ENCODE measurements around the gene ZBP1.

The ZBP1 gene

DNA sequence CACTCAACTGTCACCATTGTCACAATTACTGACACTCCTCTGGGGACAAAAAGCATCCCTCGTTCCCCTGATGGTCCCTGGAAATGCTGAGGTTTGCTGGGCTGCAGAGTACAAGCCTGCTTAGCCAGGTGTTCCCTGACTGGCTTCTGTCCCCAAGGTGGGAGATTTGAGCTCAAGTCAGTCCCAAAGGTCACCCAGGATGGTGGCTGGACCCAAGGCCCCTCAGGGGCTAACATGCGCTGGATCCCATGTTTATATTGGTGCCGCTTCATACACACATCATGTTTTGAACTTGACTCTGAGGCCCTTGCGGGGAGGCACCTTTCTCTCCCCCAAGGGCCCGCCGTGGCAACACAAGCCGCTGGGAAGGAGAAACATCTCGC, 45.4 kb upstream of the ZBP1 start:
- Histone ChIP-seq H3K27ac (ENCODE audit: low read depth, low read length) (no peak overlapping the region), H3K36me3 (ENCODE audit: control insufficient read depth, low read length) (no peaks in the 10 kb centered on the region), H3K27me3 (ENCODE audit: control insufficient read depth, low read length) (no peaks in the 10 kb centered on the region), H3K4me1 (ENCODE audit: control insufficient read depth, low read length) (no peaks in the 10 kb centered on the region), H4K20me1 (ENCODE audit: control insufficient read depth, insufficient read depth, low read depth, low read length) (peaks cover 4% of the 10 kb centered on the region; the same call in 1 of the 2 replicates), H3K79me2 (ENCODE audit: control insufficient read depth, low read length) (peaks cover 3% of the 10 kb centered on the region), H3F3A (ENCODE audit: control insufficient read depth, insufficient read depth) (no peaks in the 10 kb centered on the region), H3K4me2 (ENCODE audit: low read length) (no peak overlapping the region), H3K4me3 (ENCODE audit: low read length) (no peak overlapping the region), H3K9me2 (replicated peaks; ENCODE audit: control insufficient read depth, low read length) (no peaks in the 10 kb centered on the region), H3K9me3 (ENCODE audit: control insufficient read depth, insufficient read depth, low read length) (no peaks in the 10 kb centered on the region)
- no peak for TF ChIP-seq EZH2phosphoT487 (IDR thresholded peaks at IDR 0.05; ENCODE audit: borderline replicate concordance, low read length)
- TF ChIP-seq, protein P1, sequence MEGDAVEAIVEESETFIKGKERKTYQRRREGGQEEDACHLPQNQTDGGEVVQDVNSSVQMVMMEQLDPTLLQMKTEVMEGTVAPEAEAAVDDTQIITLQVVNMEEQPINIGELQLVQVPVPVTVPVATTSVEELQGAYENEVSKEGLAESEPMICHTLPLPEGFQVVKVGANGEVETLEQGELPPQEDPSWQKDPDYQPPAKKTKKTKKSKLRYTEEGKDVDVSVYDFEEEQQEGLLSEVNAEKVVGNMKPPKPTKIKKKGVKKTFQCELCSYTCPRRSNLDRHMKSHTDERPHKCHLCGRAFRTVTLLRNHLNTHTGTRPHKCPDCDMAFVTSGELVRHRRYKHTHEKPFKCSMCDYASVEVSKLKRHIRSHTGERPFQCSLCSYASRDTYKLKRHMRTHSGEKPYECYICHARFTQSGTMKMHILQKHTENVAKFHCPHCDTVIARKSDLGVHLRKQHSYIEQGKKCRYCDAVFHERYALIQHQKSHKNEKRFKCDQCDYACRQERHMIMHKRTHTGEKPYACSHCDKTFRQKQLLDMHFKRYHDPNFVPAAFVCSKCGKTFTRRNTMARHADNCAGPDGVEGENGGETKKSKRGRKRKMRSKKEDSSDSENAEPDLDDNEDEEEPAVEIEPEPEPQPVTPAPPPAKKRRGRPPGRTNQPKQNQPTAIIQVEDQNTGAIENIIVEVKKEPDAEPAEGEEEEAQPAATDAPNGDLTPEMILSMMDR (IDR thresholded peaks at IDR 0.05; ENCODE audit: low read depth, low read length, poor library complexity, severe bottlenecking): no peak

DNA sequence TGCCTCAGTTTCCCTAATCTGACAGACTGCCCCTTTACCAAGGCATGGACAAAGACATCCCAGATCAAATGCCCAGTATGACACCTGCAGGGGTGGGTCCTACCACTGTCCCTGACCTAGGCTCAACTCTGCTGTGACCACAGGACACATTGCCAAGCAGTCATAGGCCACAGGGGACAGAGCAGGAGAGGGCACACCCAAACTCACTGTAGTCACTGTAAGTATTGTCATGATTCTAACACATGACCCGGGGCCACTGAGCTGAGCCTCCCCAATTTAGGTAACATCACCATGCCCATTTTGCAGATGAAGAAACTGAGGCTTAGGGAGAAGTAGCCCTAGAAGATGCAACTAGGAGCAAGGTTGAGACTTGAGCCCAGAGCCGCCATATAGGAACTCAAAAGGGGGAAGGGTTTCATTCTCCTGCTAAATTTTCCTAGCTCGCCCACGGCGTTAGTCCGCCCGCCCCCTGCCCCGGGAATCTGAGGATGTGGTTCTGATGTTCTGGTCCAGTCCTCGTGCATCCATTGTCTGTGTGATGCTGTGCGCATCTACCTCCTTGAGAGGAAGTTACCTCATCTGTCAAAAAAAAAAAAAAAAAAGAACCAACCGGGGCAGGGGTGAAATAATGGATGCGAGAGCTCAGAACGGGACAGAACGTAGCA, 44.8 kb upstream of the ZBP1 start:
- no peak for TF ChIP-seq EZH2phosphoT487 (IDR thresholded peaks at IDR 0.05; ENCODE audit: borderline replicate concordance, low read length)
- TF ChIP-seq, protein P1 (IDR thresholded peaks at IDR 0.05; ENCODE audit: low read depth, low read length, poor library complexity, severe bottlenecking): no peak
- Histone ChIP-seq H3K79me2 (ENCODE audit: control insufficient read depth, low read length) (no peaks in the 10 kb centered on the region; the same call in 1 of the 2 replicates), H3K4me3 (ENCODE audit: low read length) (no peak overlapping the region), H3K27ac (ENCODE audit: low read depth, low read length) (no peak overlapping the region), H4K20me1 (ENCODE audit: control insufficient read depth, insufficient read depth, low read depth, low read length) (peaks cover 4% of the 10 kb centered on the region; the same call in 1 of the 2 replicates), H3K9me3 (ENCODE audit: control insufficient read depth, insufficient read depth, low read length) (no peaks in the 10 kb centered on the region), H3K27me3 (ENCODE audit: control insufficient read depth, low read length) (no peaks in the 10 kb centered on the region), H3K4me1 (ENCODE audit: control insufficient read depth, low read length) (no peaks in the 10 kb centered on the region), H3K9me2 (replicated peaks; ENCODE audit: control insufficient read depth, low read length) (no peaks in the 10 kb centered on the region), H3F3A (ENCODE audit: control insufficient read depth, insufficient read depth) (no peaks in the 10 kb centered on the region), H3K36me3 (ENCODE audit: control insufficient read depth, low read length) (no peaks in the 10 kb centered on the region), H3K4me2 (ENCODE audit: low read length) (no peak overlapping the region)

DNA sequence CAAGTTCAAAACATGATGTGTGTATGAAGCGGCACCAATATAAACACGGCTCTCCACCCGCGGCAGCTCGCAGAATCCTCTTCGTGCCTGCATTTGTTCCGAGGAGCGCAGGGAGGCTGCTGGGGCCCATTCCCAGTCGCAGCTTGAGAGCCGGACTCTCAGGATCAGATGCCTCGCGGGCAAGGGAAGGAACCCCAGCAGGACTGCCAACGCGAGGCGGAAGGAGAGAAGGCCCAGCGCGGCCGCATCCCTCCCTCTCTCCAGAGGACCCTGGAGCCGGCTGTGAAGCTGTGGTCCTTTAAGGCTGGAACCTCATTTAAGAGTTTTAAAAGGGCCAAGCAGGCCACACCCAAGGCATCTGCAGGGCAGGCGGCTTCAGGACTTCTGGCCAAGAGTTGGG, 44.2 kb upstream of the ZBP1 start:
- Histone ChIP-seq H3K27ac (ENCODE audit: low read depth, low read length) (no peak overlapping the region), H3K9me3 (ENCODE audit: control insufficient read depth, insufficient read depth, low read length) (no peaks in the 10 kb centered on the region), H3F3A (ENCODE audit: control insufficient read depth, insufficient read depth) (no peaks in the 10 kb centered on the region), H3K4me2 (ENCODE audit: low read length) (no peak overlapping the region), H3K4me3 (ENCODE audit: low read length) (no peak overlapping the region), H3K4me1 (ENCODE audit: control insufficient read depth, low read length) (peaks cover 2% of the 10 kb centered on the region), H4K20me1 (ENCODE audit: control insufficient read depth, insufficient read depth, low read depth, low read length) (peaks cover 4% of the 10 kb centered on the region; the same call in 1 of the 2 replicates), H3K9me2 (replicated peaks; ENCODE audit: control insufficient read depth, low read length) (no peaks in the 10 kb centered on the region), H3K79me2 (ENCODE audit: control insufficient read depth, low read length) (no peaks in the 10 kb centered on the region; the same call in 1 of the 2 replicates), H3K27me3 (ENCODE audit: control insufficient read depth, low read length) (no peaks in the 10 kb centered on the region), H3K36me3 (ENCODE audit: control insufficient read depth, low read length) (no peaks in the 10 kb centered on the region)
- TF ChIP-seq EZH2phosphoT487 (IDR thresholded peaks at IDR 0.05; ENCODE audit: borderline replicate concordance, low read length): no peak
- TF ChIP-seq, protein P1 (IDR thresholded peaks at IDR 0.05; ENCODE audit: low read depth, low read length, poor library complexity, severe bottlenecking): no peak
